ENCODE data around the gene ZNF782.
"Not testable (repeated sequence)": the region's sequence is repeated elsewhere in the genome, so short reads cannot be mapped to it uniquely, and the experiment has no call there.

- not testable (repeated sequence) for TF ChIP-seq POLR2A, POLR2AphosphoS5 (IDR thresholded peaks at IDR 0.05; ENCODE audit: low read depth, low read length)
Measured at GRCh38 chr9:96798959-96799358, 55.4 kb downstream of the ZNF782 start.

Data from GM12892 (cell line).